HG03342 (cell line): ENCODE data around the gene IL16.

ENCODE experiments used
- ATAC-seq: cut with Tn5 transposase; IDR thresholded peaks from one replicate; pipeline ENCODE4 v1.9.1; 2021; ENCODE audit warnings: mild to moderate bottlenecking, moderate library complexity; ENCODE audit not compliant: unreplicated experiment

IL16 gene

GRCh38 chr15:81174125-81174791 is 22.4 kb upstream of the IL16 start:
- no peak for ATAC-seq

- no peak for ATAC-seq
These were observed 21.8 kb upstream of the IL16 start for GRCh38 chr15:81174792-81175327.

GRCh38 chr15:81175496-81175895 is 21.2 kb upstream of the IL16 start:
- ATAC-seq = no peak

- no peak for ATAC-seq
These were observed 20.3 kb upstream of the IL16 start for GRCh38 chr15:81176291-81176893.

GRCh38 chr15:81178365-81178764 is 18.3 kb upstream of the IL16 start:
- ATAC-seq = no peak

GRCh38 chr15:81181220-81181619 is 15.5 kb upstream of the IL16 start:
- no peak for ATAC-seq

- ATAC-seq = no peak
These were observed 14.5 kb upstream of the IL16 start for GRCh38 chr15:81182031-81182755.

- ATAC-seq = no peak
These were observed 13.8 kb upstream of the IL16 start for GRCh38 chr15:81182756-81183438.

- ATAC-seq = no peak
These were observed 13.3 kb upstream of the IL16 start for GRCh38 chr15:81183439-81183775.

GRCh38 chr15:81184188-81184587 is 12.5 kb upstream of the IL16 start:
- ATAC-seq = no peak

GRCh38 chr15:81185631-81186295 is 10.9 kb upstream of the IL16 start:
- ATAC-seq = no peak

GRCh38 chr15:81188354-81188753 is 8.3 kb upstream of the IL16 start:
- ATAC-seq = no peak

GRCh38 chr15:81189583-81190283 is 6.9 kb upstream of the IL16 start:
- no peak for ATAC-seq

GRCh38 chr15:81190922-81191507 is 5.7 kb upstream of the IL16 start:
- ATAC-seq = no peak

GRCh38 chr15:81191701-81192100 is 5.0 kb upstream of the IL16 start:
- ATAC-seq = no peak

GRCh38 chr15:81194723-81195122 is 2.0 kb upstream of the IL16 start:
- no peak for ATAC-seq

GRCh38 chr15:81195339-81195864 is 1.3 kb upstream of the IL16 start:
- ATAC-seq = no peak

- no peak for ATAC-seq
These were observed 564 bp downstream of the IL16 start for GRCh38 chr15:81197255-81197630.

GRCh38 chr15:81197688-81198281 is 1.1 kb downstream of the IL16 start:
- no peak for ATAC-seq
